ENCODE measurements around the gene GUCY1B1. TPM values are rescaled to one million over a fixed set of nuclear protein-coding genes. Genes with fewer than 3 reads are reported as not detected.

GUCY1B1 gene
- polyA plus RNA-seq, 1 donor from 2014 or later = 13.6 TPM

GRCh38 chr4:155837203-155837796 lies 78.5 kb downstream of the GUCY1B1 start:
- H4K20me1 ChIP-seq (ENCODE audit: insufficient read depth) = no peaks in the 10 kb centered on the region
- no peaks in the 10 kb centered on the region for H3K9me3 ChIP-seq (ENCODE audit: low read length)
- no peak overlapping the region for H3K4me2 ChIP-seq (ENCODE audit: low read length)
- no peaks in the 10 kb centered on the region for H3K27me3 ChIP-seq (ENCODE audit: insufficient read depth, low read depth, low read length)
- H3F3A ChIP-seq (ENCODE audit: insufficient read depth, low read length, poor library complexity, severe bottlenecking) = no peaks in the 10 kb centered on the region
- H3K4me3 ChIP-seq (ENCODE audit: low read length) = no peak overlapping the region
- H3K27ac ChIP-seq (ENCODE audit: low read length) = no peak overlapping the region
- no peaks in the 10 kb centered on the region for H3K79me2 ChIP-seq (replicated peaks; ENCODE audit: insufficient read depth, low read length)
- no peaks in the 10 kb centered on the region for H3K36me3 ChIP-seq (ENCODE audit: insufficient read depth, low read length)
- no peak overlapping the region for H3K9ac ChIP-seq (ENCODE audit: low read length)
- TF ChIP-seq MXI1 (conservative IDR thresholded peaks at IDR 0.05; ENCODE audit: poor library complexity, severe bottlenecking) (no peak), SMC3 (conservative IDR thresholded peaks at IDR 0.05; ENCODE audit: poor library complexity) (no peak), CTCF (IDR thresholded peaks at IDR 0.05; ENCODE audit: poor library complexity, severe bottlenecking) (no peak)
- H3K9me2 ChIP-seq (ENCODE audit: insufficient read depth, low read length) = no peaks in the 10 kb centered on the region
- no peak overlapping the region for H2AFZ ChIP-seq (ENCODE audit: low read depth, low read length)

GRCh38 chr4:155842080-155842479 lies 83.3 kb downstream of the GUCY1B1 start:
- no peaks in the 10 kb centered on the region for H4K20me1 ChIP-seq (ENCODE audit: insufficient read depth)
- no peak overlapping the region for H3K27ac ChIP-seq (ENCODE audit: low read length)
- H3F3A ChIP-seq (ENCODE audit: insufficient read depth, low read length, poor library complexity, severe bottlenecking) = no peaks in the 10 kb centered on the region
- H3K4me2 ChIP-seq (ENCODE audit: low read length) = no peak overlapping the region
- no peak overlapping the region for H3K9ac ChIP-seq (ENCODE audit: low read length)
- H3K9me2 ChIP-seq (ENCODE audit: insufficient read depth, low read length) = no peaks in the 10 kb centered on the region
- H2AFZ ChIP-seq (ENCODE audit: low read depth, low read length) = no peak overlapping the region
- no peaks in the 10 kb centered on the region for H3K27me3 ChIP-seq (ENCODE audit: insufficient read depth, low read depth, low read length)
- H3K9me3 ChIP-seq (ENCODE audit: low read length) = no peaks in the 10 kb centered on the region
- no peaks in the 10 kb centered on the region for H3K79me2 ChIP-seq (replicated peaks; ENCODE audit: insufficient read depth, low read length)
- TF ChIP-seq EZH2 (IDR thresholded peaks at IDR 0.05; ENCODE audit: borderline replicate concordance, insufficient read depth, low read length, poor library complexity, severe bottlenecking) (no peak), SMC3 (conservative IDR thresholded peaks at IDR 0.05; ENCODE audit: poor library complexity) (no peak), POLR2AphosphoS5 (IDR thresholded peaks at IDR 0.05) (no peak), TAF1 (IDR thresholded peaks at IDR 0.05; ENCODE audit: low read depth) (no peak), CTCF (IDR thresholded peaks at IDR 0.05; ENCODE audit: poor library complexity, severe bottlenecking) (no peak), MXI1 (conservative IDR thresholded peaks at IDR 0.05; ENCODE audit: poor library complexity, severe bottlenecking) (no peak), EP300 (conservative IDR thresholded peaks at IDR 0.05; ENCODE audit: poor library complexity, severe bottlenecking) (no peak), REST (IDR thresholded peaks at IDR 0.05; ENCODE audit: borderline replicate concordance) (no peak), RAD21 (conservative IDR thresholded peaks at IDR 0.05) (no peak)
- H3K4me3 ChIP-seq (ENCODE audit: low read length) = no peak overlapping the region
- no peaks in the 10 kb centered on the region for H3K36me3 ChIP-seq (ENCODE audit: insufficient read depth, low read length)
